ENCODE data around the gene CYFIP2. TPM values are rescaled to one million over a fixed set of nuclear protein-coding genes. Genes with fewer than 3 reads are reported as not detected.

CYFIP2 gene
- total RNA-seq, 2 experiments from 2014 or later = 271 to 287 TPM

GRCh38 chr5:157354800-157355199, 88.9 kb downstream of the CYFIP2 start:
- no peak for TF ChIP-seq CTCF (IDR thresholded peaks at IDR 0.05)
- H3K27ac Mint-ChIP-seq = peak overlapping the region; percentile 40
- no peak overlapping the region for H3K4me3 Mint-ChIP-seq
- H3K4me3 ChIP-seq (ENCODE audit: low read length) = no peak overlapping the region
- H3K27me3 Mint-ChIP-seq = no peaks in the 10 kb centered on the region
- no peak overlapping the region for H3K27ac ChIP-seq (ENCODE audit: low read depth in 1 of 2, low read length in 2 of 2)
- no peak for ATAC-seq (ENCODE audit: poor library complexity)
- peaks cover 98% of the 10 kb centered on the region for H3K36me3 Mint-ChIP-seq (ENCODE audit: low read depth)
- ChIA-PET CTCF (interaction anchor here (1.8 kb wide), 1 partner anchor 11 kb away, joined by 10 read pairs; a partner anchor contains a TSS), POLR2A (no interaction called here)
- no peaks in the 10 kb centered on the region for H3K9me3 ChIP-seq (ENCODE audit: control insufficient read depth in 1 of 2, insufficient read depth in 1 of 2, low read length in 2 of 2)
- DNase-seq = no peak
- intact Hi-C loops (cut with DNase I, micrococcal nuclease) = no loop called here
- H3K4me1 ChIP-seq (ENCODE audit: insufficient read depth, low read length) = no peaks in the 10 kb centered on the region
- H3K9me3 Mint-ChIP-seq = no peaks in the 10 kb centered on the region
- peaks cover 26% of the 10 kb centered on the region for H3K4me1 Mint-ChIP-seq (ENCODE audit: low read depth)
- H3K27me3 ChIP-seq (ENCODE audit: control insufficient read depth in 1 of 2, insufficient read depth in 2 of 2, low read length in 2 of 2) = no peaks in the 10 kb centered on the region
- H3K36me3 ChIP-seq (ENCODE audit: insufficient read depth, low read length) = peaks cover 90% of the 10 kb centered on the region

- ATAC-seq (ENCODE audit: poor library complexity) (no peak), DNase-seq (no peak)
- Mint-ChIP-seq H3K9me3 (no peaks in the 10 kb centered on the region), H3K27ac (no peak overlapping the region), H3K36me3 (ENCODE audit: low read depth) (peaks cover 98% of the 10 kb centered on the region), H3K27me3 (no peaks in the 10 kb centered on the region), H3K4me3 (no peak overlapping the region), H3K4me1 (ENCODE audit: low read depth) (peaks cover 8% of the 10 kb centered on the region)
- no peak for TF ChIP-seq CTCF (IDR thresholded peaks at IDR 0.05)
- no peaks in the 10 kb centered on the region for H3K27me3 ChIP-seq (ENCODE audit: control insufficient read depth in 1 of 2, insufficient read depth in 2 of 2, low read length in 2 of 2)
- ChIA-PET POLR2A (interaction anchor here (0.6 to 0.7 kb wide), 2 partner anchors 19 to 85 kb away, joined by 3 read pairs; no protein-coding TSS in a partner anchor), CTCF (interaction anchor here (1.1 to 1.5 kb wide), 2 partner anchors 28 to 44 kb away, joined by 3 read pairs; no protein-coding TSS in a partner anchor)
- intact Hi-C loops (cut with DNase I, micrococcal nuclease) = no loop called here
- peaks cover 99% of the 10 kb centered on the region for H3K36me3 ChIP-seq (ENCODE audit: insufficient read depth, low read length)
- H3K27ac ChIP-seq (ENCODE audit: low read depth in 1 of 2, low read length in 2 of 2) = no peak overlapping the region
- no peaks in the 10 kb centered on the region for H3K9me3 ChIP-seq (ENCODE audit: control insufficient read depth in 1 of 2, insufficient read depth in 1 of 2, low read length in 2 of 2)
- H3K4me3 ChIP-seq (ENCODE audit: low read length) = no peak overlapping the region
- no peaks in the 10 kb centered on the region for H3K4me1 ChIP-seq (ENCODE audit: insufficient read depth, low read length)
These were observed 90.7 kb downstream of the CYFIP2 start for GRCh38 chr5:157356576-157356975.

- Mint-ChIP-seq H3K9me3 (no peaks in the 10 kb centered on the region), H3K27me3 (no peaks in the 10 kb centered on the region), H3K36me3 (ENCODE audit: low read depth) (peaks cover 98% of the 10 kb centered on the region), H3K27ac (peak overlapping the region; percentile 53), H3K4me1 (ENCODE audit: low read depth) (peaks cover 4% of the 10 kb centered on the region), H3K4me3 (no peak overlapping the region)
- no peaks in the 10 kb centered on the region for H3K27me3 ChIP-seq (ENCODE audit: control insufficient read depth in 1 of 2, insufficient read depth in 2 of 2, low read length in 2 of 2)
- ChIA-PET CTCF (no interaction called here), POLR2A (no interaction called here)
- ATAC-seq (ENCODE audit: poor library complexity) (no peak), DNase-seq (no peak)
- no peak for TF ChIP-seq CTCF (IDR thresholded peaks at IDR 0.05)
- no peak overlapping the region for H3K27ac ChIP-seq (ENCODE audit: low read depth in 1 of 2, low read length in 2 of 2)
- intact Hi-C loops (cut with DNase I, micrococcal nuclease) = no loop called here
- H3K36me3 ChIP-seq (ENCODE audit: insufficient read depth, low read length) = peaks cover 99% of the 10 kb centered on the region
- H3K4me3 ChIP-seq (ENCODE audit: low read length) = no peak overlapping the region
- H3K4me1 ChIP-seq (ENCODE audit: insufficient read depth, low read length) = no peaks in the 10 kb centered on the region
- no peaks in the 10 kb centered on the region for H3K9me3 ChIP-seq (ENCODE audit: control insufficient read depth in 1 of 2, insufficient read depth in 1 of 2, low read length in 2 of 2)
These were observed 91.9 kb downstream of the CYFIP2 start for GRCh38 chr5:157357823-157358222.

All from CD4-positive, alpha-beta T cell (primary cell).